Body of pancreas (tissue), 4 donors: ENCODE measurements around the gene TMEM167A. TPM values are rescaled to one million over a fixed set of nuclear protein-coding genes. Genes with fewer than 3 reads are reported as not detected.

ENCODE experiments used
- ATAC-seq: fragments of 150-250 bp; one replicate; pipeline ENCODE4 v1.9.1; 2016
- DNase-seq, 4 donors: peaks; one replicate each; pipeline ENCODE4 v3.0.0-alpha.2; 2019
- H3K27ac ChIP-seq, 4 donors: fragments of 200-600 bp; sonication (generic); 1 replicate in 3 of 4; 2 replicates in 1 of 4; pipeline versions ENCODE4 v1.5.1 to v1.6.1; 2016 to 2019; ENCODE audit warnings: mild to moderate bottlenecking in 1 of 4, mixed read lengths in 1 of 4, moderate library complexity in 1 of 4
- H3K27me3 ChIP-seq, 2 donors: fragments of 200-600 bp; sonication (generic); one replicate each; pipeline ENCODE4 v1.6.0; 2016; ENCODE audit warnings: mild to moderate bottlenecking in 1 of 2
- H3K36me3 ChIP-seq, 2 donors: fragments of 200-600 bp; sonication (generic); replicated peaks in 1 of 2; 2 replicates each; pipeline ENCODE4 v1.5.1; 2016; ENCODE audit warnings: low read depth in 2 of 2; ENCODE audit not compliant: insufficient read depth in 1 of 2
- H3K4me1 ChIP-seq: fragments of 200-600 bp; sonication (generic); one replicate; pipeline ENCODE4 v1.6.0; 2016
- H3K4me3 ChIP-seq, 2 donors: fragments of 200-600 bp; sonication (generic); 1 replicate in 1 of 2; 2 replicates in 1 of 2; pipeline ENCODE4 v1.5.1; 2016 to 2019
- H3K9me3 ChIP-seq, 3 donors: fragments of 200-600 bp; sonication (generic); 1 replicate in 2 of 3; 2 replicates in 1 of 3; pipeline ENCODE4 v1.5.1; 2016
- CTCF ChIP-seq, 7 experiments: fragments of 450-650 bp in 4 of 7; fragments of 200-600 bp in 3 of 7; sonication (generic) in 3 of 7; IDR thresholded peaks; one replicate each; pipeline ENCODE4 v1.5.1; 2016 to 2019; ENCODE audit warnings: antibody characterized with exemption in 7 of 7
- POLR2A ChIP-seq, 3 donors: fragments of 450-650 bp; IDR thresholded peaks; one replicate each; pipeline ENCODE4 v1.6.1; 2016; ENCODE audit warnings: antibody characterized with exemption in 3 of 3, mild to moderate bottlenecking in 2 of 3
- WGBS, 2 donors: methylation state at CpG; one replicate each; pipeline ENCODE4 v1.1.5; 2017; 5-methylcytosine and 5-hydroxymethylcytosine counted together
- intact Hi-C: fragments of 100-400 bp; cut with DNase I; formaldehyde crosslinking; loops from one replicate; pipeline ENCODE4 v1.15.1; 2023
- total RNA-seq, 2 donors: library from RNA; depleted of rRNA; stranded (reverse); fragments of >200 nt; gene quantifications; one replicate each; pipeline ENCODE4 v1.1.0, GENCODE V29; 2016

Gene TMEM167A
- total RNA-seq, 2 donors from 2014 or later = 20.8 to 24.9 TPM

GRCh38 chr5:83118976-83119375 lies 41.8 kb upstream of the TMEM167A start:
- H3K4me3 ChIP-seq = no peak overlapping the region
- ATAC-seq (no peak), DNase-seq (no peak)
- H3K36me3 ChIP-seq = no peaks in the 10 kb centered on the region
- intact Hi-C loops = no loop called here
- 73 to 81% methylated on average over 1 of the region's 1 CpG for WGBS, 2 donors
- H3K27me3 ChIP-seq = no peaks in the 10 kb centered on the region
- H3K4me1 ChIP-seq = no peaks in the 10 kb centered on the region
- H3K27ac ChIP-seq = no peak overlapping the region
- TF ChIP-seq CTCF (IDR thresholded peaks at IDR 0.05) = no peak
- TF ChIP-seq POLR2A (IDR thresholded peaks at IDR 0.05) = no peak
- H3K9me3 ChIP-seq = no peaks in the 10 kb centered on the region

GRCh38 chr5:83118471-83118870 lies 41.3 kb upstream of the TMEM167A start:
- Histone ChIP-seq H3K36me3 (no peaks in the 10 kb centered on the region), H3K27me3 (no peaks in the 10 kb centered on the region), H3K4me3 (no peak overlapping the region), H3K27ac (no peak overlapping the region), H3K9me3 (peaks cover 0 to under 1% (median 0%) of the 10 kb centered on the region in 3 donors), H3K4me1 (no peaks in the 10 kb centered on the region)
- TF ChIP-seq CTCF (IDR thresholded peaks at IDR 0.05) = no peak
- no peak for TF ChIP-seq POLR2A (IDR thresholded peaks at IDR 0.05)
- intact Hi-C loops = no loop called here
- DNase-seq (no peak), ATAC-seq (no peak)
- 84 to 97% methylated on average over 1 of the region's 1 CpG for WGBS, 2 donors

GRCh38 chr5:83115816-83116215 lies 38.6 kb upstream of the TMEM167A start:
- Histone ChIP-seq H3K4me3 (no peak overlapping the region), H3K27me3 (no peaks in the 10 kb centered on the region), H3K36me3 (no peaks in the 10 kb centered on the region), H3K4me1 (no peaks in the 10 kb centered on the region), H3K9me3 (peaks cover 0 to 5% (median 0%) of the 10 kb centered on the region in 3 donors), H3K27ac (no peak overlapping the region)
- intact Hi-C loops = no loop called here
- ATAC-seq = no peak
- DNase-seq = no peak
- WGBS, 2 donors = 81 to 94% methylated on average over 1 of the region's 1 CpG
- TF ChIP-seq CTCF (IDR thresholded peaks at IDR 0.05) (no peak), POLR2A (IDR thresholded peaks at IDR 0.05) (no peak)

GRCh38 chr5:83109380-83109779 lies 32.2 kb upstream of the TMEM167A start:
- DNase-seq (no peak), ATAC-seq (no peak)
- Histone ChIP-seq H3K27ac (no peak overlapping the region), H3K27me3 (no peaks in the 10 kb centered on the region), H3K36me3 (no peaks in the 10 kb centered on the region), H3K9me3 (peaks cover 0 to 5% (median 0%) of the 10 kb centered on the region in 3 donors), H3K4me3 (no peak overlapping the region), H3K4me1 (no peaks in the 10 kb centered on the region)
- TF ChIP-seq POLR2A (IDR thresholded peaks at IDR 0.05) = no peak
- TF ChIP-seq CTCF (IDR thresholded peaks at IDR 0.05) = no peak
- WGBS, 2 donors = 67 to 84% methylated on average over 1 of the region's 1 CpG
- intact Hi-C loops = no loop called here

- 90 to 98% methylated on average over 3 of the region's 3 CpGs for WGBS, 2 donors
- no peak for ATAC-seq
- no peaks in the 10 kb centered on the region for H3K4me1 ChIP-seq
Observed at GRCh38 chr5:83107692-83108420, 30.7 kb upstream of the TMEM167A start.

More at GRCh38 chr5:83107692-83108420, 30.7 kb upstream of the TMEM167A start:
- no peak for DNase-seq
- Histone ChIP-seq H3K4me3 (no peak overlapping the region), H3K36me3 (no peaks in the 10 kb centered on the region), H3K27ac (no peak overlapping the region), H3K9me3 (no peaks in the 10 kb centered on the region), H3K27me3 (no peaks in the 10 kb centered on the region)
- intact Hi-C loops = no loop called here
- TF ChIP-seq POLR2A (IDR thresholded peaks at IDR 0.05) (no peak), CTCF (IDR thresholded peaks at IDR 0.05) (no peak)
